GM12878 (cell line): ENCODE measurements around the gene ALOXE3. TPM values are rescaled to one million over a fixed set of nuclear protein-coding genes. Genes with fewer than 3 reads are reported as not detected.
A peak's percentile ranks its signal among the peaks of the same experiment; 100 is the strongest.

Experiments used
- BCL3 ChIP-seq: IDR thresholded peaks from 2 replicates; pipeline ENCODE4 v1.6.1; 2011; ENCODE audit warnings: borderline replicate concordance, low read depth, mild to moderate bottlenecking, moderate library complexity, low read length; ENCODE audit not compliant: insufficient read depth, poor library complexity, severe bottlenecking
- BMI1 ChIP-seq: fragments of 450-650 bp; IDR thresholded peaks from 2 replicates; pipeline ENCODE4 v1.6.1; 2016; ENCODE audit warnings: mild to moderate bottlenecking, moderate library complexity, borderline replicate concordance
- CREM ChIP-seq: IDR thresholded peaks from 2 replicates; pipeline ENCODE4 v1.6.1; 2014; ENCODE audit warnings: antibody characterized with exemption, low read depth
- ELK1 ChIP-seq: IDR thresholded peaks from 2 replicates; pipeline ENCODE4 v1.6.1; 2012; ENCODE audit warnings: low read depth, low read length, improper control_type of control experiment
- EP300 ChIP-seq, 2 experiments: fragments of 150-350 bp in 1 of 2; IDR thresholded peaks; 2 replicates each; pipeline ENCODE4 v1.6.1; 2011 to 2012; ENCODE audit warnings: low read depth in 2 of 2, low read length in 2 of 2, borderline replicate concordance in 1 of 2, improper control_type of control experiment in 1 of 2, inconsistent platforms in 1 of 2; ENCODE audit not compliant: control insufficient read depth in 1 of 2
- FOXK2 ChIP-seq: fragments of 450-650 bp; IDR thresholded peaks from 2 replicates; pipeline ENCODE4 v1.6.1; 2017; ENCODE audit warnings: mild to moderate bottlenecking, moderate library complexity
- GABPA ChIP-seq: IDR thresholded peaks from 2 replicates; pipeline ENCODE4 v1.6.1; 2014; ENCODE audit warnings: antibody characterized with exemption, low read depth, mild to moderate bottlenecking, inconsistent platforms
- IKZF1 ChIP-seq: fragments of 450-650 bp; conservative IDR thresholded peaks from 2 replicates; pipeline ENCODE4 v1.6.1; 2017; ENCODE audit warnings: antibody characterized with exemption, mild to moderate bottlenecking
- JUNB ChIP-seq: IDR thresholded peaks from 2 replicates; pipeline ENCODE4 v1.6.1; 2016; ENCODE audit warnings: antibody characterized with exemption, mild to moderate bottlenecking
- KDM1A ChIP-seq: fragments of 200-600 bp; sonication (generic); IDR thresholded peaks from 2 replicates; pipeline ENCODE4 v1.6.1; 2016; ENCODE audit warnings: borderline replicate concordance
- MEF2B ChIP-seq: fragments of 450-650 bp; IDR thresholded peaks from 2 replicates; pipeline ENCODE4 v1.6.1; 2018; ENCODE audit warnings: mild to moderate bottlenecking, moderate library complexity; ENCODE audit not compliant: partially characterized antibody, poor library complexity, severe bottlenecking
- POU2F2 ChIP-seq: IDR thresholded peaks from 3 replicates; pipeline ENCODE4 v1.6.1; 2011; ENCODE audit warnings: low read depth, mild to moderate bottlenecking, low read length, borderline replicate concordance
- RELA ChIP-seq: fragments of 450-650 bp; IDR thresholded peaks from 2 replicates; pipeline ENCODE4 v1.8.0; 2014; ENCODE audit warnings: borderline replicate concordance; ENCODE audit not compliant: partially characterized antibody
- RELB ChIP-seq: fragments of 450-650 bp; IDR thresholded peaks from 2 replicates; pipeline ENCODE4 v1.6.1; 2017; ENCODE audit warnings: low read depth, mild to moderate bottlenecking, moderate library complexity
- SMARCA5 ChIP-seq: fragments of 450-650 bp; IDR thresholded peaks from 2 replicates; pipeline ENCODE4 v1.6.1; 2017; ENCODE audit warnings: mild to moderate bottlenecking
- SREBF2 ChIP-seq: IDR thresholded peaks from 2 replicates; pipeline ENCODE4 v1.6.1; 2012; ENCODE audit warnings: mild to moderate bottlenecking, low read length
- YY1 ChIP-seq: IDR thresholded peaks from 2 replicates; pipeline ENCODE4 v1.6.1; 2011; ENCODE audit warnings: low read depth, mild to moderate bottlenecking, low read length
- ZBED1 ChIP-seq: IDR thresholded peaks from 2 replicates; pipeline ENCODE4 v1.6.1; 2016; ENCODE audit warnings: borderline replicate concordance
- ZNF207 ChIP-seq: fragments of 450-650 bp; IDR thresholded peaks from 2 replicates; pipeline ENCODE4 v1.6.1; 2014; ENCODE audit warnings: antibody characterized with exemption, mild to moderate bottlenecking, borderline replicate concordance
- ZNF24 ChIP-seq: fragments of 450-650 bp; IDR thresholded peaks from 2 replicates; pipeline ENCODE4 v1.6.1; 2017; ENCODE audit warnings: antibody characterized with exemption, mild to moderate bottlenecking
- ZNF687 ChIP-seq: fragments of 450-650 bp; IDR thresholded peaks from 2 replicates; pipeline ENCODE4 v1.6.1; 2017; ENCODE audit warnings: mild to moderate bottlenecking, moderate library complexity
- ZSCAN29 ChIP-seq: fragments of 450-650 bp; IDR thresholded peaks from 2 replicates; pipeline ENCODE4 v1.6.1; 2017; ENCODE audit warnings: mild to moderate bottlenecking, moderate library complexity
- polyA plus RNA-seq, 11 experiments: library from polyadenylated mRNA; depleted of rRNA in 4 of 11; unstranded in 6 of 11; stranded (reverse) in 5 of 11; fragments of >200 nt; fragmentation: Nextera tagmentation in 4 of 11; fragmentation: Illumina TruSeq in 1 of 11; extraction: Ambion mirVana in 4 of 11; extraction: Trizol in 1 of 11; gene quantifications; 1 replicate in 1 of 11; 2 replicates in 10 of 11; pipeline versions ENCODE4 v1.2.1 to v1.2.3, GENCODE V29; 2011 to 2016; ENCODE audit warnings: inconsistent platforms in 2 of 11, missing spikeins in 2 of 11, low read depth in 1 of 11
- total RNA-seq, 4 experiments: library from RNA; depleted of rRNA in 3 of 4; stranded (reverse); fragments of >200 nt in 3 of 4; fragmentation: Illumina TruSeq in 1 of 4; extraction: Trizol in 1 of 4; gene quantifications; 2 replicates each; pipeline versions ENCODE4 v1.2.1 to v1.2.3, GENCODE V29; 2013 to 2021

ALOXE3 gene
- total and polyA plus RNA-seq, 10 of the 15 experiments (the other 5 are each of a cell fraction or from before 2014, with no cell fraction given) = 0.04 TPM; not detected in 9

- TF ChIP-seq POU2F2 = peak; percentile 69; the same call in 2 of the 3 replicates
- TF ChIP-seq ZBED1 = no peak
- 0 out of 2 replicates have a peak, but pooled peaks have one; percentile 29 for TF ChIP-seq ELK1
- TF ChIP-seq ZSCAN29 = peak; percentile 91
- TF ChIP-seq RELB = no peak; the same call in 1 of the 2 replicates
- TF ChIP-seq CREM = peak; percentile 22; the same call in 1 of the 2 replicates
- TF ChIP-seq JUNB = no peak
- 0 out of 2 replicates have a peak, but pooled peaks have one; percentile 28 for TF ChIP-seq ZNF687
- peak; percentile 34; the same call in 1 of the 2 replicates for TF ChIP-seq ZNF207
- no peak for TF ChIP-seq FOXK2
- TF ChIP-seq RELA = peak; percentile 72
- TF ChIP-seq ZNF24 = peak; percentile 99
- TF ChIP-seq BCL3 = no peak
- TF ChIP-seq KDM1A = no peak
- peak; percentile 54 for TF ChIP-seq IKZF1
- no peak for TF ChIP-seq EP300 (IDR thresholded peaks at IDR 0.05; ENCODE audit: borderline replicate concordance in 1 of 2, control insufficient read depth in 1 of 2, low read depth in 2 of 2, low read length in 2 of 2)
- no peak for TF ChIP-seq MEF2B
- TF ChIP-seq BMI1 = no peak
- peak; percentile 82; the same call in 1 of the 2 replicates for TF ChIP-seq SMARCA5
- peak; percentile 57 for TF ChIP-seq GABPA
- TF ChIP-seq YY1 = peak; percentile 74
- TF ChIP-seq SREBF2 = peak; percentile 97
Observed at GRCh38 chr17:8125154-8125946, 7.0 kb upstream of the ALOXE3 start (continued).
